GM12874 (cell line): ENCODE results near the gene ZNF521.

Source experiments
- TF ChIP-seq, protein P1 (sequence below): IDR thresholded peaks from 2 replicates; pipeline ENCODE4 v1.5.1; 2011; ENCODE audit warnings: low read depth, mild to moderate bottlenecking, control low read depth, low read length, moderate library complexity; ENCODE audit not compliant: insufficient read depth

The ZNF521 gene

DNA sequence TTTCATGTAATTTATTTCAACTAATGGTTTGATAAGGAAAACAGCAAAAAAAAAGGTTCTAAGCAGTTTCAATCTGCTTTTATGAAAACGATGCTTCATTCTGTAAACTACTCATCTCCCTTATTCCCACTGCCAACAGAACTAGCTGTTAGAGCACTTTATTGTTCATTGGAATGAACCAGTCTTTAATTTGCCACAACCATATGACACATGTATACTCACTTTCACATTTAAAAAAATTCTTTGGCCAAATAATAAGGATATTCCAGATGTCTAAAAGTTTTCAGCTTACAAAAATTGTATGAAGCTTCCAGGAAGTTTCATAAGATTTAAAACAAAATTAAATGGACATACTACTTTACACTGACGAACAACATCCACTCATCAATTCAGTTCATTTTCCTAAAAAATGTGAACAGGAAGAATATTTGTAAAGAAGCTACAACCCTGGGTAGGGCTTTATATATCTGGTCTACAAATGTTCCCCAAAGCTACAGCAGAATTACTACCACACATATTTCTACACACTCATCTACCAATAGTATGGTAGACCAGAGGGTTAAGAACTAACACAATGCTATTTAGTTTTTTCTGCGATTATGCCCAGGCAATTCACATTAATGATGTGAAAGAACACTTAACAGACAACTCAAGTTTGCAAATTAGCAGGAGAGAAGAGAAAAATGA lies 37.7 kb downstream of the ZNF521 start:
- TF ChIP-seq, protein P1, sequence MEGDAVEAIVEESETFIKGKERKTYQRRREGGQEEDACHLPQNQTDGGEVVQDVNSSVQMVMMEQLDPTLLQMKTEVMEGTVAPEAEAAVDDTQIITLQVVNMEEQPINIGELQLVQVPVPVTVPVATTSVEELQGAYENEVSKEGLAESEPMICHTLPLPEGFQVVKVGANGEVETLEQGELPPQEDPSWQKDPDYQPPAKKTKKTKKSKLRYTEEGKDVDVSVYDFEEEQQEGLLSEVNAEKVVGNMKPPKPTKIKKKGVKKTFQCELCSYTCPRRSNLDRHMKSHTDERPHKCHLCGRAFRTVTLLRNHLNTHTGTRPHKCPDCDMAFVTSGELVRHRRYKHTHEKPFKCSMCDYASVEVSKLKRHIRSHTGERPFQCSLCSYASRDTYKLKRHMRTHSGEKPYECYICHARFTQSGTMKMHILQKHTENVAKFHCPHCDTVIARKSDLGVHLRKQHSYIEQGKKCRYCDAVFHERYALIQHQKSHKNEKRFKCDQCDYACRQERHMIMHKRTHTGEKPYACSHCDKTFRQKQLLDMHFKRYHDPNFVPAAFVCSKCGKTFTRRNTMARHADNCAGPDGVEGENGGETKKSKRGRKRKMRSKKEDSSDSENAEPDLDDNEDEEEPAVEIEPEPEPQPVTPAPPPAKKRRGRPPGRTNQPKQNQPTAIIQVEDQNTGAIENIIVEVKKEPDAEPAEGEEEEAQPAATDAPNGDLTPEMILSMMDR, result no peak

DNA sequence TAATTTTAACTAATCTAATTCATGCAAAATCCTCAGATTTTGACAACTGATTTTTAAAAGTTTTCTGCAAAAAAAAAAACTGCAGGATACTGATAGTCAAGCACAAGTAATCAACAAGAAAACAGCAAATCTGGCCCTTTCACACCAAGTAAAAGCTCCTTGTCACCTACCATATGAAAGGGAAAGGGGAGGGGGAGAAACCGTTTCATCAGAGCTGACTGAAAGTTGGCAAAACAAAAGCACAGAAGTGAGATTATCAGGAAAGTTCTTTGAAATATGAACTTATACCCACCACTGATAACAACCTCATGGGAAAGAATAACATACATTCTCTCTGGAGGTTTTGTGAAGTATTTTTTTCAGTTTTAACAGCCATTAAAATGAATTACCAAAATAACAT lies 38.7 kb downstream of the ZNF521 start:
- TF ChIP-seq, protein P1, result no peak

DNA sequence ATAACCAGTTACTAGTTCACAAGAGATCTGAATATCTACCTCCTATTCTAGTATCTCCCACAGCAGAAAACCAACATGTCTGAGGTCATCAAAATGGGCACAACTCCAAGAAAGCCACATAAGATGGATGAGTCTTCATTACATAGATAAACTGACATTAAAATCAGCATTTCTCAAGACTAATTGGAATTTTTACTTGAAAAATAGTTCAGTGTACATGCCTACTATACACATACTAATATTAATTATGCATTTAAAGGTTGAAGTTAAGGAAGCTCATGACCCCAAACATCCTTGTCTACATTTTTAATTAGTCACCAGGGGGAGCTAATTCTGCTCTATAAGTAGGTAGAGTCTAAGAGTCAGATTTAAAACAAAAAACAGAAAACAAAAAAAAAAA lies 41.9 kb downstream of the ZNF521 start:
- TF ChIP-seq, protein P1, result no peak

DNA sequence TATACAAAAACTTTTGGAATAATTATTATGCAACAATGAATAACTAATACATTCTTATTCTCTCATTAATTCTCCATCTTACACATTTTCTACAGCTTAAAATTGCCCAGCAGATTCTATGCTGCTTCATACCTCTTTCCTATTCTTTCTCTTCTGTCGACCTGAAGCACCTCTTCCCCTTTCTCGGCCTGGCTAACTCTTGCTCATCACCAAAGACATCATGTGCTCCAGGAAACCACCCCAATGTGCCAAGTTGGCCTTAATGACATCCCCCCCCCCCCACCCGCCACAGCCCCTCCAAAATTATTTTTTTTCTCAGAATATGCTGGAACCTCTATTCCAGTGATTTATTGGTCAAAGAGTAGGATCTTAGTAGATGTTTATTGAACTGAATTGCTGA lies 43.6 kb downstream of the ZNF521 start:
- TF ChIP-seq, protein P1, result no peak

DNA sequence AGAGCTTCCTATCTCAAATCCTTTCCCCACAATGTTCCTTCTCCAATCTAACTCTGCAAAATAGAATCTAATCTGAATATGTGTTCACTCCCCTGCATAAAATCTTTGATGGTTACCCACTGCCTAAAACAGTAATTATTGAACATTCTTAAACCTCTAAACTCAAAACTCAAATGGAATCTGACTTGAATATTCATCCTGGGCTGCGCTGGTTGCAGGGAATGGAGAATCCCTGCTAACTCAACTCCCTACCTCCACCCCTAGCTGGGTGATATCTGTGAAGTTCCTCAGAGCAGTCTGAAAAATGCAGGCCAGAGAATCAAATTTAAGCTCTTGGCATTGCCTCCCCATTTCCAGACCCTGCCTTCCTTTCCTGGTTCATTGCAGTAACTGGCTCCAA lies 44.8 kb downstream of the ZNF521 start:
- TF ChIP-seq, protein P1, result no peak

DNA sequence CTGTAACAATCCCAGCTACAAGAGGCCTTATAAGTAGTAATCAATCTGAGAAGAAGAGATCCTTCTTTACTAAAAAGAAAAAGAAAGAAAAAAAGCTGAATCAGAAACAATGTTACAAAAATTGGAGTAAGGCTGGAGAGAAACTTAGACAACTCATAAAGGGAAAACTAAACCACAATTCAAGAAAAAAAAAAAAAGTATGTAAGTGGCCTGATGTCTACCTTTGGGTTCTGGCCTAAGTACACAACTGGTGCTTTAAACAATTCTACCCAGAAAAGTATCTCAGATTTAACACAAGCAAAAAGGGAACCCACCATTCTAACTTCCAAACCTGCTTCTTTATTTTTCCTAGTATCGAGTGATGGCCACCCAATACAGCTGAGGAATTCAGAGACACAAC lies 45.3 kb downstream of the ZNF521 start:
- TF ChIP-seq, protein P1, result no peak

DNA sequence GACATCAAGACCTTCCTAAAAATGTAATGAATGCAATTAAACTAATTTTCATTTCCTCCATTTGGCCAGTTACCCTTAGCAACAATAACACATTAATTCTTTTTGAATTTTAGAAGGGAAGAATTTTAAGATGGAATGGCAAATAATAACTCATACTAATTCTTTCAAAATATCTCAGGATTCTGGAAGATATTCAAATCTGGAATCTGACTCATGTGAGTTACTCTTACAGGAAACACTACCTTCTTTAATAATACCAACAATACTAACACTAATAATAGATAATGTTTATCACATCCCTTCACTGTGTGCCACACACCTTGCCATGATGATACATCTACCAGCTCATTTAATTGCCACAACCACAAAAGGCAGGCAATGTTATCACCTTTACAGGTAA lies 46.4 kb downstream of the ZNF521 start:
- TF ChIP-seq, protein P1, result no peak
